Anterior cingulate cortex (tissue), 58 donors: ENCODE measurements around the gene HSPH1.

Experiments used
- DNase-seq, 58 donors: peaks; one replicate each; lab custom pipeline; 2025; lab: John Stamatoyannopoulos, UW

Gene HSPH1

DNA sequence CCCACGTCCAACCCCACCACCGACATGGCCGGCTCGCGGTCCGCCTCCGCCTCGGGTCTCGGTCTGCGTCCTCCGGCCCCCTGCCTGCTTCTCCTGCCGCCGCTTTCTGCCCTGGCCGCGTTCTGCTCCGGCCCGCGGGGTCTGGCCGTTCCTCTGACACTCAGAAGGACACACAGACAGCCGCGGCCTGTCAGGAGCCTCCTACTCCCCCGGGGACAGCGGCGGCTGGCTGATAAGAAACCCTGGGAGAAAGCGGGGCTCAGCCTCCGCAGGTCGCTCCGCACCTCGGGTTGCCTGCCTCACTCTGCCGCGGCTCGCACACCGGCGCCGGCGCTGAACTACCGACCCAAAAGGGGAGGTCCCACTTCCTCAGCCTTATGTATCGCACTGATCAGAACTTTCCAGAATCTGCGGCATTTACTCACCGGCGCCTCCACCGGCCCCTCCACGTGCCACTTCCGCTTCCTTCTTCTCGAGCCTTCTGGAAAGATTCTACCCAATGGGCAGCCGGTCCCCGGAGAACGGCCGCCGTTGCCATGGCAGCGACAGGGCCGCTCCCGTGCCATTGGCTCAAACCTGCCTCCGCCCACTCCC is at the start of gene HSPH1:
Gene HSPH1, minus strand, starts transcription at position 348 of the 594 bp plus-strand sequence. Its CDS starts 322 bp downstream, at position 26.
- DNase-seq = peak; percentile 87 to 100 (median 98)

DNA sequence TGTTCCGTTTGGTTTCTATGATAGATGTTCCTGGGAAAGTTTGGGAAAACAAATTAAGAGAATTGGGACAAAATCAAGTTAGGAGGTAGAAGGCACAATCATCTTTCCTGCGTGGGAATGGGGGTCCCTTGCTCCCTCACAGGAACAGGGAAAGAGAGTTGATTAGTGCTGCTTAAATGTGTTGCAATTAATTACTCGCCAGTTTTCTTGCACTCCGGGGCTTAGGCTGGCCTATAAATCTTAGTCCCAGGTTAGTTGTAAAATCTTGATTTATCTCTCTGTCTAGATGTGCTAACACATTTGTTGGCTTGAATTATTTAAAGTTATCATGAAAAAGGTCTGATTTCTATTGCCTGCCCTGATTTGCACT is 48.1 kb upstream of the HSPH1 start:
- DNase-seq = no peak

DNA sequence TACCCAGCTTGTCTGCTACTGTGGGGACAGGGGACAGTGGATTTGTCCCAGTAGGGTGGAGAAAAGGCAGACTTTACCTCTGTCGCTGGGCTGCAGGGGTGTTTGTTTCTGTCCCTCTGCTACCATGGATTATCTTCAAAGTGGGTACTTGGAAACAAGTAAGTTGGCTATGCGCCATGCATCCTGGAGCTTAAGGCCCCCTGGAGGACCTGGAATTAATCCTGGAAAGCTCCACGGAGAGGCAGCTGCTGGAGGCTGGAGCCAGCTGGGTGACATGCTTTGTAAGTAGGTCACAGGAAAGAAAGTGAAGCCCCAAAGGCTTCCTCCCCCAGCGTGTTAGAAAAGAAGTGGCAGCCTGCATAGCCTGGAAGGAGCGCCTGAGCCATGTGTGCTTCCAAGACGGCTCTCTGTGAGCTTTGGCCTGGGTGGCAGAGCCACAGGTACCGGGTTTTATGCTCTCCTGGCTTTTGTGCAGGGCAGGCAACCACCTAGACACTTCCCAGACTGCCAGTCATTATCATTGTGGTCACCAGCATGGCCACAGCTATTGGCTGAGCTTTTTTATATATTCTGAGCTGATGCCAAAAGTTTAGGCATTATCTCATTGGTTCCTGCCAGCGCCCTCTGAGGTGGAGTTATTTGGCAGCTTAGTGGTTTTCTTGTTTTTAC is 47.6 kb upstream of the HSPH1 start:
- DNase-seq = peak in 47 of 58 donors; percentile 13 to 84 (median 47)

DNA sequence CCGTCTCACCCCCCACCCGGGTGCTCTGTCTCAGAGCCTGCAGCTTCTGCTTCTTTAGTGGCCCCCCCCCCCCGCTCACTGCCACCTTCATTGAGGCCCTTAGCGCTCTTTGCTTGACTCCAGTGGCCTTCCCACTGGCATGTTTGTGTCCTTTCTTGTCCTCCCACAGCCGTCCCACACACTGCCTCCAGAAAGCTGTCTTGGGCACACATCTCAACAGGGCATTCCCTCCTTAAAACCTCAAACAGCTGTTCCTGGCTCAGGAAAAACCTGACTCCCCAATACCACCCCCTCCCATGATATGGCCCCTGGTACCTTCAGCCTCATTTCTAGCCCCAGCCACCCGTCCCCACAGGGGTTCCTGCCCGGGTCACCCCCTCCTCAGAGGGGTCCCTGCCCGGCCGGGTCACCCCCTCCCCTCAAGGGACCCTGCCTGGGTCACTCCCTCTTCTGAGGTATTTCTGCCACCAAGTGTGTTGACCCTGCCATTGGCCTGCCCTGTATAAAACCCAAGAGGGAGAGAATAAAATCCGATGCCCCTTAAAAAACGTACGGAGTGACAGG is 46.9 kb upstream of the HSPH1 start:
- DNase-seq = no peak

DNA sequence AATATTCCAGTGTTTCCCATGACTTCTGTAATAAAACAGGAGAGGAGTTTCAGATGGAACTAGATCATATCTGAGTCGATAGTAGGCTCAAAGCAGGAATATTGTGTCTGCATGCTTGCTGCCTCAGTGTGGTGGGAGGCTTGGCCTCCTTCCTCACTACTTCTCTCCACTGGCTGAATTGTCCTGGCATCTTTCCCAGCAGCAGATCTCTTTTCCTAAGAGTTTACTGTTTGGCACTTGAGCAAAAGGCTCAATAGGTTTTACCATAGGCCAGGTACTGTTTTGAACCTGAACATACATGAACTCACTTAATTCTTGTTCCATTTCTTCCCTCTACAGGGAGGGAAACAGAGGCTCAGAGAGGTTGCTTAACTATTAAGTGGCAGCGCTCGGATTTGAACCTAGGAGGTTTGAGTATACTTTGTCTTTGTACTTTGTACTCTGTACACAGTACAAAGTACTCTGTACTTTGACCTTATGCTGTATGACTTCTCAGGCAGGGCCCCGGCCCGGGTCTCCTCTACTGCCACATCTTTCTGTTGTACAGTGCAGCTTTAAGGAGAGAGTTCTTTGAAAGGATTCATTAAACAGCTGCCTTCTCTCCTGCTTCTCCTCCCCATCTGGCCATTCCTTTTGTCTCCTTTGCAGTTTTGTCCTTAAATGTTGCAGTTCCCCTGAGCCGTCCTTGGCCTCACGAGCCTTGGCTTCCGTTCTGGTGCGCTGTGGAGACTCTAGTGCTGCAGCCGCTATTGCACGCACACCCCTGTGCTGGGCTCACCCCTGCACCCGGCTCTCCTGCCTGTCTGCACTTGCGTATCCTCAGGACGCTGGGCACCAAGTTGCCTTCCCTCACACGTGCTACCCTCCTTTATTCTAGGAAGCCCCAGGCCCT is 46.2 kb upstream of the HSPH1 start:
- DNase-seq = peak in 18 of 58 donors; percentile 4 to 57 (median 26)

DNA sequence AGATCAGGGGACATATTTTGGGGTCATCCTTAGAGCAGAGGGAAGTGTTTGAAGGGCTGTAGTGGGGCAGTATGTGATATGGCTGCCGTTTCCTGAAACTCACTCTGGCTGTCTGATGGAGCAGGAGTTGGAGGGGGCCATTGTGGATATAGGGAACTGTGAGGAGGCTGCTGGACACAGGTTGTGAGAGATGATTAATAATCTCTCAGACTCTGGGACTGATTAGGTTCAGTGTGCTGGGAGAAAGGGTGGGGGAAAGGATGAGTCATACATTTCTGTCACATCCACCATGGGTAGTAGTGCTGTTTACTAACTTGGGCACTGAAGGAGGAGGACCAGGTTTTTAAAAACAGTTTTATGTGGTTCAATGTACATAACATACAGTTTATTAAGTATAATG is 42.9 kb upstream of the HSPH1 start:
- DNase-seq = no peak

DNA sequence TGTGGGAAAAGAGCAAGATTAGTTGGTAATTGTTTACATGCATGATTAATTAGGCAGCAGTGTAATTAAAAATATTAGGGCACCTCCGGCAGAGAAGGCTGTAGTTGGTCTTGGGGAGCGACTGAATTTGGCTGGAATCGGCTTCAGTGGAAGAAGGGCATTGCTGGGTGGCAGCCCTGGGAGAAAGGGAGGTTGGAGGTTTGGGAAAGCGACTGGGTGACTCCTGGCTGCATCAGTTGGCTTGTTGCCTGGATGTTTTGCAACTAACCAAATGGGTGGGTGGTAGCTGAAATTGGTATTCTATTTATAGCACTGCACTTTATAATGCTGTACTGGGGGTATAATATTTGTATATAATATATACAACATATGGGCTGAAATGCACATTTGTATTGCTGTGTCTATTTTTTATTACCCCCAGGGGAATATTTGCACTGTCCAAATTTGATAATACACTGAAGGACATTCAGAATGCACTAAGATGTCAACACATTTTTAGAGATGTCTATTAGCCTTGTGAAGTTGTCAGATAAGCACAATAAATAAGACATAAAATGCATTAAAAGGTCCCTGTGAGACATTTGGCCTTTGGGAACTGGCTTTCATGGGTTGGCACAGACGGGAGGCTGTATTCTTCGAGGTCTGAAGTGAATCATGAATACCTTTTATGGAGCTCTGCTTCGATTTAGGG is 39.8 kb upstream of the HSPH1 start:
- DNase-seq = peak in 2 of 58 donors; percentile 6 to 16

DNA sequence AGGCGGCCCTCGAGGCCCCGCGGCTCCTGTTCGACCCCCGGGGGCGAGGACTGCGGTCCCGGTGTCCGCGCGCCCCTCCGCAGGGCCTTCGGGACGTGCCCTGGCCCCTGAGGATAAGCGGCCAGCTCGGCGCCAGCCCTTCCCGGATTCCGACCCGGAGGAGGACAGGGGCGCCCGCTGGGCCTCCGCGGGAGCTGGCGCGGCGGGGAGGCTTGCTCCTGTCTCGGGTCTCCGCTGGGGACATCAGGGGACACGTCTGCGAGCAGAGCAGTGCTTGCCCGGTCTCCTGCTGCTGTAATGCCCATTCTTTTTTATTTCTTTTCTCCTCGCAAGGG is 38.9 kb upstream of the HSPH1 start:
- DNase-seq = peak in 27 of 58 donors; percentile 24 to 76 (median 55)

DNA sequence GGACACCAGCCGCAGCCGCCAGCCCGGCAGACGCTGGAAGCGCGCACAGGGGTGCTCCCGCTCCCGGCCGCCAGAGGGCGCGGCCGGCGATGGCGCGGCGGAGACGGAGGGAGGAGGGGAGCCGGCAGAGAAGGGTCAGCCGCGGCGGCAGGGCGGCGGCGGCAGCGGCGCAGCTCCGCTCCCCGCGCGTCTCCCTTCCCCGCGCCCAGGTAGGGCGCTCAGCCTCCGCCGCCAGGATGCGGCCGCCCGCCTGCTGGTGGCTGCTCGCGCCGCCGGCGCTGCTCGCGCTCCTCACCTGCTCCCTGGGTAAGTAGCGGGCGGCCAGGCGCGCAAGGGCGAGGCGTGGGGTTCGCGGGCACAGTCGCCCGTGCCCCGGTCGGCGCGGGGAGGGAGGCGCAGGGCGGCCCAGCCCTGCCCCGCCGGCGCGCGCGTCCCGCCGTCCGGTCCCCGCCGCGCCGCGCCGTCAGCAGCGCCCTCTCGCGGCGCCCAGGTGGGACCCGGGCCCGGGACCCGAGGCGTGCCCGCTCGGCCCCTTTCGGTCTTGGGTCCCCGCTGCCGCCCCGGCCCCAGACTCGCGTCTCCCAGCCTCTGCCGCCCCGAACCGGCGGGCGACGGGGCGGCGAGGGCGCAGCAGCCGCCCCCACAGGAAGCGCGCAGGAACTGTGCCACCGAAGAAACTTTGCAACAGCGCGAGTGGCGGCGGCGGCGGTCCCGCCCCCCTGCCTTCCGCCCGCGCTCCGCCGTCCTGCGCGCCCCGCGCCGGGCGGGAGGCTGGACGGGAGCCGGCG is 38.3 kb upstream of the HSPH1 start, which contains the start of gene B3GLCT:
Gene B3GLCT, plus strand, starts transcription at position 127 of the 788 bp plus-strand sequence. Its CDS starts 110 bp downstream, at position 237.
- DNase-seq = peak in 50 of 58 donors; percentile 12 to 82 (median 63)

DNA sequence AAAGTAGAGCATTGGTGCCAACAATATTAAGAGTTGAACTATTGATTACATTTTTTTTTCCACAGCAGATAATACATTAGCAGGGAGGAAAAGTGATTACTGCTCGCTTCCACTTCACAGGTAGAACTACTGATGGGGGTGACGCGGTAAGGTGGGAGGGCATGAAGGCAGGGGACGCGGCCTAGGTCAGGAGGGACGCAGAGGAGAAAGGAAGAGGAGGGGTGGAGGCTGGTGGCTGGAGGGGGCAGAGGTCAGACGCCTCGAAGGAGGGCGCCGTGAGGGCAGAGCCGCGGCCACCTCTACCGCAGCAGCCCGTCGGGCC is 37.8 kb upstream of the HSPH1 start:
- no peak for DNase-seq

DNA sequence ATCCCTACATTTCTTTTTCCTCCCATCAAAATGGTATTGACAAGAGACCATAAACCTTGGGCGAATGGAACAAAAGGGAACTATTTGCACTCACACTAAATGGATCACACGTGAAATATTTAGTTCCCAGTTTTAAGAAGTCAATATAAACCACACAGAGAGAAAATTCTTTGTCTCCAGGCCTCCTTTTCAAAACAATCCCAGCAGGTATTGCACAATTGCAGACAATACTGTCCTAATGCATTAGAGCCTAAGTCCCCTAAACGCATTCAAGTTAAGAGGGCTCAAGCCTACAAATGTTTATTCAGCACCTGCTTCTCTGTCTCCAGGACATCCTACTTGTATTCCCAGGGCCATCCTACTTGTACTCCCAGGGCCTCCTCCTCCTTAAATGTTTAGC is 36.8 kb upstream of the HSPH1 start:
- DNase-seq = no peak

DNA sequence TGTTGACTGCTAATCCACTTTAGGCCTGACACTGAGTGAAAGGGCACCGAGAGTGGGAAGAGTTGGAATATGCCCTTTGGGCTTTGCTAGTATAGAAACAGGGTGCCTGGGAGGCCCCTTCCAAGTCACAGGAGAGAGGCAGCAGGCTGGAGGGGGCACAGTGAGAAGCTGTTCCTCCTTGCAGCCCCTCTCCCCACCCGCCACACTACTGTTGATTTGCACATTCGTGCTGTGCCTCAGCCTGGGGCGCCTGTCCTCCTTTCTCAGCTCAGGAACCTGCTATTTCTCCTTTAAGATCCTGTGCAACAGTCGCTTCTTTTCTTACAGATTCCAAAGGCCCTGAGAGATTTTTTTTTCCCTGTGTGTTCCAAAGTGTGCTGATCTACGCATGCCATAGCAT is 35.3 kb upstream of the HSPH1 start:
- no peak for DNase-seq

DNA sequence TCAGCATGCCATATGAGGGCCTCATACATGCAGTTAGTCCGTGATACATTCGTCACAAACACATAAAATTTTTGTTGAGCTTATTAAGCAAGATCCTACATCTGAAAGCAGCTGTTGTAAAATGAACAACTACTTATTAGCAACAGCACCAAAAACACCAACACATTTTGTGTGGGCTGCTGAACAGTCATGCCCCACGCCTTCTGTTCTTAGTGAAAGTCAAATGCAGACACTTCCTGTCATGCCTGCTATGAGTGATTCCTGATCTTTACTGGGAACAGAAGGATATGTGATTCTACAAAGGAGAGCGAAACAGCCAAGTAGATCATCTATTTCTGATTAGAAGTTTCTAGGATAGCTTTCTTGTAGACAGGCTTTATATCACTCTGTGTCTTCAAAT is 33.9 kb upstream of the HSPH1 start:
- no peak for DNase-seq

DNA sequence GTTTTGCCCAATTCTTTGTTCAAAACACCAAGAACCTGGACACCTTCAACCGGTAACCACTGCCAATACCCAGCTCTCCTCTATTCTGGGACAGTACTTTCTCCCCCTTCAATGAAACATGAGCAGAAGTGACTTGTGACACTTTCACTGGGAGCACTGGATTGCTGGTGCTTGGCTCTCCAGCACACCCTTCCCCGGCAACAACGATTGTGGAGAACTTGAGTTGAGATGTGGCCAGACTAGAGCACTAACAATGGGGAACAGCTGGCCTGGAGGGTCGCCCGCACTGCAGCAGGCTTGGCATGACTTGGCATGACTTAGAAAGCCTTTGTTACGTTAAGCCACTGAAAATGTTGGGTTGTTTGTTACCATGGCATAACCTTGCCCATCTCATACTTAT is 30.6 kb upstream of the HSPH1 start:
- DNase-seq = peak in 43 of 58 donors; percentile 8 to 85 (median 51)

DNA sequence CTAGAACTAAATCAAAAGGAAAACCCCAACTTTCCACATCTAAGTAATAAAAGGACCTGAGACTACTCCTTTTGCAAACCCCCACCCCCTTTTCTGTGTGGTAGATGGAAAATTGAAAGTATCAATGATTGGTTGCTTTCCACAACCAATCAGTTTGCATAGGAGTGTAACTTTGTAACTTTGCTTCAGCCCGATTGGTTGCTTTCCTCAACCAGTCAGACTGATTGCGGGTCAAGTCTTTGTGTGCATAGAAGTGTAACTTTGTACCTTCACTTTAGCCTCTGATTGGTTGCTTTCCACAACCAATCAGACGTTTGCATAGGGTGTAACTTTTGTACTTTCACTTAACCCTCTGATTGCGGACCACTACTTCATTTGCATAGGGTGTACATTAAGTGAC is 30.0 kb upstream of the HSPH1 start:
- DNase-seq = no peak

DNA sequence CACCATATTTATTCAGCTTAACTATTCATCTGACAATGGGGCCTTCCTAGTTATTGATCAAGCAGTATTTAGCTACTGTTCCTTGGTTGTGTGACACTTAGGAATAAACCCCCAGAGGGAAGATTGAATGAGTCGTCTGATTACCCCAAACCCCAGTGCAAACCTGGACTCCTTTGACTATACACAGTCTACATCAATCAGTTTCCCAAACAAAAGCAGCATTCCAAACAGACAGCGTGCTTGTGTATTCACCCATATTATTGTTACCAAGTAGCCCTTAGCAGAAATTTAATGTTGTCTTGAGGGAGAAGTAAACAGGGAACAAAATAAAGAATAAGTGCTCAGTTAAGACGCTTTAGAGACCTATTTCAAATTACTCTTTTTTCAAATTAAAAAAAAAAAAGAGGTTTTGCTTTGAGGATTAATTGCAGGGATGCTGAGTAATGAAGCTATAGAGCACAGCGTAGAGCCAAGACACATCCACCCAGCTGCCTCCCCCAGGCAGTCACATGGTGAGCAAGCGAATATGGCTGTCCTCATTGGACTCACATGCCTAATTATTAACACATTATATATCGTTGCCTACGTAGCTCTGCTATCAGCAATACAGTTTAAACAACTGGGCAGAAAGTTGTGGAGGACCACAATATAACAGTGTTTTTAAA is 23.4 kb upstream of the HSPH1 start:
- DNase-seq = no peak

DNA sequence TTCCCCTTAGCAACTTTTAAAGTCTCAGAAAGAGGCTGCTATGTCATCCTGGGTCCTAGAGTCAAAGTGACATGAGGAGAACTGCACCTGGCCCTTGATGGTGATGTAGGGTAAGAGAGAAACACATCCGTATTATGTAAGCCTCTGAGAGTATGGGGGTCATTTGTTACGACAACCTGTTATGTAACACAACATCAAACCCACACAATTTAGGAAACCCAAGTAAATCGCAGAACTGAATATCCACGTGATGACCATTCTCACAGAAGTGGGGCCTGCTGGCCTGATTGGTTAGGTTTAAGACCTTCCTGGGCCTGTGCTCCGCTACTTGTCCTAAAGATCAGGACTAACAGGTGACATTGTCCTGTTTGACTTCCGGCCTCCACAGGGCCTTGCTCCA is 22.7 kb upstream of the HSPH1 start:
- no peak for DNase-seq

DNA sequence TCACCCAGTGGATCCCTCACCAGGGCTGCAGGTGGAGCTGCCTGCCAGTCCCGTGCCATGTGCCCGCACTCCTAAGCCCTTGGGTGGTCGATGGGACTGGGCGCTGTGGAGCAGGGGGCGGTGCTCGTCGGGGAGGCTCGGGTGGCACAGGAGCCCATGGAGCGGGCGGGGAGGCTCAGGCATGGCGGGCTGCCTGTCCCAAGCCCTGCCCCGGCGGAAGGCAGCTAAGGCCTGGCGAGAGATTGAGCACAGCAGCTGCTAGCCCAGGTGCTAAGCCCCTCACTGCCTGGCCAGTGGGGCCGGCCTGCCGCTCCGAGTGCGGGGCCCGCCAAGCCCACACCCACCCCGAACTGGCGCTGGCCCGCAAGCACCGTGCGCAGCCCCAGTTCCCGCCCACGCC is 21.3 kb upstream of the HSPH1 start:
- no peak for DNase-seq

DNA sequence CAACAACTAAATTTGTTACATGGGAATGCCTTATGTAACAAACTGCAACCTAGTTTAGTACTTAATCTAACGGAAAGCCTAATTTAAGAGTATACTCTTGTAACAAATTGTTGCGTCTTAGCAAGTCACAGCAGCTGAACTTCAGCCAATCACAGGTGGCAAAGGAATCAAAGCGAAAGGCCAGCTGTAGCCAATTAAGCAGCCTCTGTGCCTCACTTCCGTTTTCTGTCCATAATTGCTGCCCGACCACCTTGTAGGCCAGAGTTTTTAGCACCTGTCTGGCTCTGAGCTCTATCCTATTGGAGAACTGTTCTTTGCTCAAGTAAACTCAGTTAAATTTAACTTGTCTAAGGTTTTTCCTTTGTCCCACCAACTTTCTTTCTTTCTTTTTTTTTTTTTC is 18.1 kb upstream of the HSPH1 start:
- DNase-seq = no peak
